H9 (cell line): Measurements from ENCODE around the gene RPL36. TPM values are rescaled to one million over a fixed set of nuclear protein-coding genes. Genes with fewer than 3 reads are reported as not detected.

ENCODE experiments used
- DNase-seq: peaks from one replicate; pipeline ENCODE4 v3.0.0-alpha.2; 2017
- H2AFZ ChIP-seq: one replicate; pipeline ENCODE4 v1.6.1; 2013; ENCODE audit warnings: mild to moderate bottlenecking, low read length, control low read depth, moderate library complexity
- H2AK5ac ChIP-seq: 2 replicates; pipeline ENCODE4 v1.6.1; 2013; ENCODE audit warnings: low read length, control low read depth, mixed read lengths; ENCODE audit not compliant: insufficient read length
- H2BK120ac ChIP-seq: one replicate; pipeline ENCODE4 v1.6.1; 2013; ENCODE audit warnings: low read depth, mild to moderate bottlenecking, low read length, control low read depth, inconsistent platforms; ENCODE audit not compliant: poor library complexity, severe bottlenecking
- H2BK12ac ChIP-seq: 2 replicates; pipeline ENCODE4 v1.6.1; 2013; ENCODE audit warnings: low read length, control low read depth, mixed read lengths, low read depth; ENCODE audit not compliant: insufficient read length
- H2BK15ac ChIP-seq: 2 replicates; pipeline ENCODE4 v1.6.1; 2013; ENCODE audit warnings: low read depth, low read length, control low read depth
- H2BK20ac ChIP-seq: one replicate; pipeline ENCODE4 v1.6.1; 2013; ENCODE audit warnings: low read depth, mild to moderate bottlenecking, low read length, control low read depth, inconsistent platforms; ENCODE audit not compliant: poor library complexity, severe bottlenecking
- H2BK5ac ChIP-seq: 2 replicates; pipeline ENCODE4 v1.6.1; 2013; ENCODE audit warnings: low read length, control low read depth, mixed read lengths; ENCODE audit not compliant: insufficient read length
- H3K14ac ChIP-seq: 2 replicates; pipeline ENCODE4 v1.6.1; 2013; ENCODE audit warnings: low read length, control low read depth; ENCODE audit not compliant: insufficient read depth
- H3K18ac ChIP-seq: 2 replicates; pipeline ENCODE4 v1.6.1; 2013; ENCODE audit warnings: low read depth, mild to moderate bottlenecking, mixed read lengths, low read length, control low read depth; ENCODE audit not compliant: insufficient read length
- H3K23ac ChIP-seq: 2 replicates; pipeline ENCODE4 v1.6.1; 2013; ENCODE audit warnings: low read length, control low read depth, mixed read lengths, low read depth; ENCODE audit not compliant: insufficient read length
- H3K23me2 ChIP-seq: 2 replicates; pipeline ENCODE4 v1.6.1; 2013; ENCODE audit warnings: low read depth, mild to moderate bottlenecking, mixed read lengths, low read length, control low read depth; ENCODE audit not compliant: insufficient read length, poor library complexity, severe bottlenecking
- H3K27ac ChIP-seq: 2 replicates; pipeline ENCODE4 v1.5.1; 2013; ENCODE audit warnings: low read length, control low read depth, mixed read lengths, low read depth; ENCODE audit not compliant: insufficient read length
- H3K27me3 ChIP-seq: 2 replicates; pipeline ENCODE4 v1.6.1; 2013; ENCODE audit warnings: low read length, control low read depth, inconsistent platforms; ENCODE audit not compliant: insufficient read depth
- H3K4ac ChIP-seq: 2 replicates; pipeline ENCODE4 v1.6.1; 2013; ENCODE audit warnings: low read depth, mild to moderate bottlenecking, control low read depth, inconsistent platforms, low read length, moderate library complexity
- H3K4me1 ChIP-seq: 2 replicates; pipeline ENCODE4 v1.6.1; 2013; ENCODE audit warnings: low read length, control low read depth, inconsistent platforms; ENCODE audit not compliant: insufficient read depth
- H3K4me2 ChIP-seq: 2 replicates; pipeline ENCODE4 v1.6.1; 2013; ENCODE audit warnings: low read length, control low read depth, mixed read lengths; ENCODE audit not compliant: insufficient read length, insufficient read depth
- H3K56ac ChIP-seq: 2 replicates; pipeline ENCODE4 v1.6.1; 2013; ENCODE audit warnings: low read depth, mild to moderate bottlenecking, mixed read lengths, low read length, control low read depth; ENCODE audit not compliant: insufficient read length
- H3K79me1 ChIP-seq: 2 replicates; pipeline ENCODE4 v1.6.1; 2013; ENCODE audit warnings: low read depth, mild to moderate bottlenecking, moderate library complexity, low read length, control low read depth, inconsistent platforms; ENCODE audit not compliant: insufficient read depth, poor library complexity, severe bottlenecking
- H3K79me2 ChIP-seq: 2 replicates; pipeline ENCODE4 v1.6.1; 2013; ENCODE audit warnings: low read length, control low read depth, inconsistent platforms; ENCODE audit not compliant: insufficient read depth
- H3K9ac ChIP-seq: 2 replicates; pipeline ENCODE4 v1.6.1; 2013; ENCODE audit warnings: low read length, control low read depth, mixed read lengths; ENCODE audit not compliant: insufficient read length; ENCODE audit errors: extremely low read depth
- H3K9me3 ChIP-seq: one replicate; pipeline ENCODE4 v1.6.1; 2013; ENCODE audit warnings: low read depth, low read length, inconsistent platforms; ENCODE audit not compliant: control insufficient read depth
- H3T11ph ChIP-seq: one replicate; pipeline ENCODE4 v1.6.1; 2013; ENCODE audit warnings: mild to moderate bottlenecking, low read length, control low read depth, inconsistent platforms
- H4K20me1 ChIP-seq: one replicate; pipeline ENCODE4 v1.6.1; 2013; ENCODE audit not compliant: control insufficient read depth, insufficient read length, insufficient read depth
- H4K5ac ChIP-seq: 2 replicates; pipeline ENCODE4 v1.6.1; 2013; ENCODE audit warnings: low read depth, mild to moderate bottlenecking, mixed read lengths, low read length, control low read depth; ENCODE audit not compliant: insufficient read length
- H4K8ac ChIP-seq: replicated peaks from 2 replicates; pipeline ENCODE4 v1.6.1; 2013; ENCODE audit warnings: low read length, control low read depth, mixed read lengths, low read depth; ENCODE audit not compliant: insufficient read length
- H4K91ac ChIP-seq: 2 replicates; pipeline ENCODE4 v1.6.1; 2013; ENCODE audit warnings: low read depth, mild to moderate bottlenecking, moderate library complexity, mixed read lengths, low read length, control low read depth; ENCODE audit not compliant: insufficient read length
- H3K27ac Mint-ChIP-seq, 3 experiments: 2 replicates in 2 of 3; 3 replicates in 1 of 3; pipeline ENCODE4 v1.8.0; 2020 to 2021; ENCODE audit warnings: mixed read lengths in 3 of 3, mild to moderate bottlenecking in 1 of 3, moderate library complexity in 1 of 3
- H3K27me3 Mint-ChIP-seq: 2 replicates; pipeline ENCODE4 v1.8.0; 2021; ENCODE audit warnings: low read depth, mild to moderate bottlenecking, moderate library complexity, mixed read lengths
- H3K36me3 Mint-ChIP-seq, 3 experiments: 2 replicates in 2 of 3; 3 replicates in 1 of 3; pipeline ENCODE4 v1.8.0; 2020 to 2021; ENCODE audit warnings: low read depth in 3 of 3, mixed read lengths in 3 of 3; ENCODE audit not compliant: insufficient read depth in 1 of 3
- H3K4me1 Mint-ChIP-seq, 2 experiments: 2 replicates each; pipeline ENCODE4 v1.8.0; 2020; ENCODE audit warnings: mixed read lengths in 2 of 2
- H3K4me3 Mint-ChIP-seq, 2 experiments: 2 replicates in 1 of 2; 3 replicates in 1 of 2; pipeline ENCODE4 v1.8.0; 2020 to 2021; ENCODE audit warnings: mild to moderate bottlenecking in 2 of 2, mixed read lengths in 2 of 2, moderate library complexity in 1 of 2
- H3K9me3 Mint-ChIP-seq, 2 experiments: 2 replicates in 1 of 2; 3 replicates in 1 of 2; pipeline ENCODE4 v1.8.0; 2020; ENCODE audit warnings: mild to moderate bottlenecking in 2 of 2, mixed read lengths in 2 of 2, moderate library complexity in 1 of 2
- CTCF ChIP-seq: fragments of 200-600 bp; sonication (generic); conservative IDR thresholded peaks from 3 replicates; pipeline ENCODE4 v1.8.0; 2021; ENCODE audit warnings: antibody characterized with exemption, mild to moderate bottlenecking
- WGBS: extraction: QIAGEN DNeasy Blood & Tissue Kit; methylation state at CpG from one replicate; pipeline ENCODE4 v1.1.7; 2013; ENCODE audit warnings: missing lambda C conversion rate, low lambda C conversion rate, mixed read lengths; ENCODE audit not compliant: insufficient read length; ENCODE audit errors: extremely low coverage; 5-methylcytosine and 5-hydroxymethylcytosine counted together
- total RNA-seq: library from RNA; stranded (reverse); gene quantifications from 2 replicates; pipeline ENCODE4 v1.2.1, GENCODE V29; 2021

Gene RPL36
- total RNA-seq, 1 experiment from 2014 or later: 1,074 TPM

- no peak for TF ChIP-seq CTCF
- Histone ChIP-seq H3K4me1 (no peaks in the 10 kb centered on the region; the same call in 1 of the 2 replicates), H3K23ac (no peak overlapping the region), H2BK15ac (no peak overlapping the region), H2AK5ac (no peak overlapping the region), H3K79me1 (no peaks in the 10 kb centered on the region), H2BK20ac (no peak overlapping the region), H4K91ac (no peak overlapping the region), H3K14ac (no peak overlapping the region), H2BK120ac (no peak overlapping the region), H3K56ac (no peak overlapping the region), H2AFZ (no peak overlapping the region), H3K4me2 (no peak overlapping the region), H4K5ac (no peak overlapping the region), H2BK5ac (no peak overlapping the region), H4K20me1 (no peaks in the 10 kb centered on the region), H3K9me3 (no peaks in the 10 kb centered on the region), H3K9ac (no peak overlapping the region), H3K23me2 (peaks cover 14% of the 10 kb centered on the region), H4K8ac (no peak overlapping the region), H3K27ac (no peak overlapping the region), H3K4ac (no peak overlapping the region), H3T11ph (no peak overlapping the region), H3K27me3 (no peaks in the 10 kb centered on the region), H2BK12ac (no peak overlapping the region), H3K79me2 (no peaks in the 10 kb centered on the region), H3K18ac (no peak overlapping the region)
- WGBS: no CpG with 5 or more reads among the region's 10 CpGs
- DNase-seq: no peak
- peaks cover 0 to 2% of the 10 kb centered on the region in 2 experiments; a peak in 2 of 5 replicates for H3K9me3 Mint-ChIP-seq
- H3K36me3 Mint-ChIP-seq: peaks cover 6 to 13% (median 9%) of the 10 kb centered on the region in 3 experiments; a peak in 5 of 7 replicates
- H3K27ac Mint-ChIP-seq: no peak overlapping the region; a peak in 1 of 7 replicates
- no peak overlapping the region for H3K4me3 Mint-ChIP-seq
- H3K27me3 Mint-ChIP-seq: peaks cover 8% of the 10 kb centered on the region
- peaks cover 19 to 27% of the 10 kb centered on the region in 2 experiments for H3K4me1 Mint-ChIP-seq
These were observed 13.0 kb upstream of the RPL36 start for GRCh38 chr19:5677136-5677535.
